Panc1 (cell line): ENCODE results near the gene CCS. TPM values are rescaled to one million over a fixed set of nuclear protein-coding genes. Genes with fewer than 3 reads are reported as not detected.
"Not testable (repeated sequence)": the region's sequence is repeated elsewhere in the genome, so short reads cannot be mapped to it uniquely, and the experiment has no call there.

Experiments
- ATAC-seq: fragments of 200-7000 bp; cut with Tn5 transposase; 2 replicates; pipeline ENCODE4 v1.9.1; 2020; ENCODE audit warnings: mild to moderate bottlenecking, moderate library complexity
- BruUV-seq: library from RNA; stranded (reverse); fragments of 400-500 nt; replicated peaks from 2 replicates; lab custom pipeline; 2021; lab: Mats Ljungman, UMichigan
- CTCF ChIA-PET: fragments of 300-600 bp; sonication (Branson Sonifier 250); formaldehyde crosslinking; loops from one replicate; lab custom pipeline; 2022; ENCODE audit warnings: antibody characterized with exemption; lab: Charles Lee
- POLR2A ChIA-PET: fragments of 300-600 bp; sonication (Branson Sonifier 250); formaldehyde crosslinking; loops from one replicate; lab custom pipeline; 2022; ENCODE audit warnings: antibody characterized with exemption; lab: Charles Lee
- DNase-seq: peaks from one replicate; pipeline ENCODE4 v3.0.0-alpha.2; 2010; ENCODE audit warnings: low read depth, low spot score
- H3K27ac ChIP-seq: 2 replicates; pipeline ENCODE4 v1.5.1; 2011; ENCODE audit warnings: mild to moderate bottlenecking, low read length, inconsistent platforms
- H3K27me3 ChIP-seq: fragments of 200-500 bp; sonication (Bioruptor generic); 2 replicates; pipeline ENCODE4 v1.6.0; 2014; ENCODE audit warnings: low read length, inconsistent platforms; ENCODE audit not compliant: control insufficient read depth, insufficient read depth
- H3K36me3 ChIP-seq: fragments of 200-500 bp; sonication (Bioruptor generic); 2 replicates; pipeline ENCODE4 v1.5.1; 2014; ENCODE audit warnings: inconsistent platforms, mild to moderate bottlenecking, low read length, moderate library complexity; ENCODE audit not compliant: control insufficient read depth, insufficient read depth
- H3K4me1 ChIP-seq: 2 replicates; pipeline ENCODE4 v1.5.1; 2011; ENCODE audit warnings: inconsistent platforms, mild to moderate bottlenecking, low read length, moderate library complexity; ENCODE audit not compliant: control insufficient read depth, insufficient read depth
- H3K4me3 ChIP-seq, 2 experiments: 2 replicates each; pipeline ENCODE4 v1.5.1; 2011 to 2012; ENCODE audit warnings: low read depth in 2 of 2, low read length in 2 of 2, mild to moderate bottlenecking in 2 of 2, inconsistent platforms in 1 of 2, moderate library complexity in 1 of 2
- H3K9me3 ChIP-seq: fragments of 200-500 bp; sonication (Bioruptor generic); 2 replicates; pipeline ENCODE4 v1.5.1; 2014; ENCODE audit warnings: low read depth, mild to moderate bottlenecking, inconsistent platforms, low read length, moderate library complexity; ENCODE audit not compliant: control insufficient read depth, insufficient read depth
- CTCF ChIP-seq: fragments of 450-650 bp; IDR thresholded peaks from 2 replicates; pipeline ENCODE4 v1.5.1; 2017; ENCODE audit warnings: mild to moderate bottlenecking
- POLR2AphosphoS5 ChIP-seq: IDR thresholded peaks from 2 replicates; pipeline ENCODE4 v1.6.1; 2012; ENCODE audit warnings: mild to moderate bottlenecking, low read depth, low read length, moderate library complexity
- REST ChIP-seq, 2 experiments: IDR thresholded peaks; 2 replicates each; pipeline ENCODE4 v1.6.1; 2011 to 2012; ENCODE audit warnings: low read depth in 2 of 2, control low read depth in 1 of 2, low read length in 1 of 2, mild to moderate bottlenecking in 1 of 2, moderate library complexity in 1 of 2; ENCODE audit not compliant: insufficient read depth in 1 of 2
- SIN3A ChIP-seq: IDR thresholded peaks from 2 replicates; pipeline ENCODE4 v1.6.1; 2012; ENCODE audit warnings: low read depth, mild to moderate bottlenecking, low read length, moderate library complexity, borderline replicate concordance; ENCODE audit not compliant: insufficient read depth
- TCF7L2 ChIP-seq: IDR thresholded peaks from 2 replicates; pipeline ENCODE4 v1.6.1; 2011; ENCODE audit warnings: mild to moderate bottlenecking, low read depth, low read length, inconsistent platforms
- in situ Hi-C: cut with HindIII; loops from 2 replicates; pipeline ENCODE4 v1.10.0; 2016; ENCODE audit warnings: low sequenced_read_pairs, low pct_unique_long_range_greater_than_20kb
- intact Hi-C: fragments of 100-400 bp; cut with micrococcal nuclease; formaldehyde crosslinking; loops from one replicate; pipeline ENCODE4 v1.10.0; 2022; ENCODE audit not compliant: unreplicated experiment
- total RNA-seq: library from RNA; stranded (reverse); gene quantifications from one replicate; pipeline ENCODE4 v1.2.1, GENCODE V29; 2021; ENCODE audit not compliant: unreplicated experiment

Gene CCS
- total RNA-seq, 1 experiment from 2014 or later, result 55.3 TPM

GRCh38 chr11:66604155-66604554, 11.2 kb downstream of the CCS start:
- H3K4me3 ChIP-seq, result no peak overlapping the region
- no TSS peak for BruUV-seq
- H3K27me3 ChIP-seq, result no peaks in the 10 kb centered on the region
- POLR2A ChIA-PET, result no interaction called here
- intact Hi-C loops, result no loop called here
- no peak overlapping the region for H3K27ac ChIP-seq
- no peak for DNase-seq
- H3K4me1 ChIP-seq, result no peaks in the 10 kb centered on the region
- in situ Hi-C loops, result no loop called here
- CTCF ChIA-PET, result no interaction called here
- H3K36me3 ChIP-seq, result no peaks in the 10 kb centered on the region; the same call in 1 of the 2 replicates
- no peak for ATAC-seq
- TF ChIP-seq POLR2AphosphoS5 (no peak), SIN3A (no peak), REST (IDR thresholded peaks at IDR 0.05; ENCODE audit: insufficient read depth in 1 of 2, low read depth in 2 of 2, low read length in 1 of 2) (no peak), CTCF (no peak), TCF7L2 (no peak)
- H3K9me3 ChIP-seq, result no peaks in the 10 kb centered on the region

- H3K9me3 ChIP-seq, DNase-seq, H3K36me3 ChIP-seq, intact Hi-C loops, CTCF ChIA-PET, ATAC-seq, H3K27me3 ChIP-seq, H3K4me3 ChIP-seq, H3K27ac ChIP-seq, BruUV-seq, in situ Hi-C loops, H3K4me1 ChIP-seq: not testable (repeated sequence)
- POLR2A ChIA-PET, result interaction anchor here (0.6 kb wide), 1 partner anchor 11 kb away, joined by 3 read pairs; no protein-coding TSS in a partner anchor
These were observed 13.6 kb downstream of the CCS start for GRCh38 chr11:66606608-66607007.

- Histone ChIP-seq H3K9me3 (no peaks in the 10 kb centered on the region), H3K36me3 (no peaks in the 10 kb centered on the region), H3K27ac (no peak overlapping the region), H3K4me3 (no peak overlapping the region), H3K4me1 (no peaks in the 10 kb centered on the region), H3K27me3 (no peaks in the 10 kb centered on the region)
- POLR2A ChIA-PET, result interaction anchor here (0.6 kb wide), 1 partner anchor 10 kb away, joined by 3 read pairs; no protein-coding TSS in a partner anchor
- BruUV-seq, result no TSS peak
- in situ Hi-C loops (no loop called here), intact Hi-C loops (no loop called here)
- TF ChIP-seq TCF7L2 (no peak), REST (IDR thresholded peaks at IDR 0.05; ENCODE audit: insufficient read depth in 1 of 2, low read depth in 2 of 2, low read length in 1 of 2) (no peak), CTCF (no peak), SIN3A (no peak), POLR2AphosphoS5 (no peak)
- ATAC-seq, result no peak
- DNase-seq, result no peak
- CTCF ChIA-PET, result no interaction called here
These were observed 14.3 kb downstream of the CCS start for GRCh38 chr11:66607126-66607834.
